HT-29 (cell line): ENCODE measurements around the gene TNK1. TPM values are rescaled to one million over a fixed set of nuclear protein-coding genes. Genes with fewer than 3 reads are reported as not detected.

Experiments used
- DNase-seq: peaks from one replicate; pipeline ENCODE4 v3.0.0-alpha.2; 2015; ENCODE audit warnings: low spot score
- total RNA-seq: library from RNA; depleted of rRNA; stranded (reverse); fragments of >200 nt; shearing (Covaris generic); gene quantifications from 2 replicates; pipeline ENCODE4 v1.2.3, GENCODE V29; 2014

Gene TNK1
- total RNA-seq, 1 experiment from 2014 or later, result 9.4 TPM

GRCh38 chr17:7391307-7391706, 10.4 kb downstream of the TNK1 start:
- DNase-seq, result no peak

- DNase-seq, result no peak
Measured at GRCh38 chr17:7392696-7393612, 12.1 kb downstream of the TNK1 start.

DNA sequence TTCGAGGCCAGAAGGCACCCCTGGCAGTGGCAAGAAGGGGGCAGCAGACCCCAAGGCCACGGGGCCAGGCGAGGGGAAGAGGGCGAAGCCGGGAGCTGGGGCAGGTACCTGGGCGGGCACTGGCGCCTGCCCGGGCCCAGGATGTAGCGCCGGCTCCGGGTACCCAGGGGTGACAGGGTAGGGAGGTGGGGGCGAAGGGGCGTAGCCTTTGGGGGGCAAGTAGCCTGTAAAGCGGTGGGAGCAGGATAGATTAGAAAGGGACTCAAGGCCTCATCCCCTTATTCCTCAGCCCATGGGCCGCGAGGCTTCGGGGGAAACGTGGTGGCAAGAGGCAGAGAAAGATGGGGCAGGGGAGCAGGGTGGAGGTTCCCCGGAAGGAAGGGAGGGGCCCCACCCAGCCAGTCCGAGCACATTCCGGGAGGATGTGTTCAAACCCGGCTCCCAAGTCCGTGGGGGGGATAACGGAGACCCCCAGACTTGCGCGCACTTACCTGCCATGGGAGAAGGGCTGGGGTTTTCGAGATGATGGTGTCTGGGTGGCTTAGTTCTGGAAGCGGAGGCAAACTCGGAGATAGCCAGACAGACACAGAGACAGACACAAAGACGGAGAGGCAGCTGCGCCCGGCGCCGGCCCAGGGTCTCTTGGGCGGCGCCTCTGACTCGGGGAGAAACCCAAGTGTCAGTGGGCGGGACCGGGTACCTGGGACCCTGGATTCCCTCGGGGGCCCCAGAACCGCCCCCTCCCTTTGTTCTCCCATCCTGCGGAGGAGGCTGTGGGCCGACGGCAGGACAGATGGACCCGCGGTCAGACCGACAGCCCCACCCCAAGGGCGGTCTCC, 12.9 kb downstream of the TNK1 start:
- DNase-seq, result peak; percentile 25

- DNase-seq, result peak; percentile 70
Measured at GRCh38 chr17:7394452-7395191, 13.7 kb downstream of the TNK1 start, which contains the start of gene PLSCR3. Gene PLSCR3 (minus strand): TSS chr17:7394525. CDS start chr17:7394110, 415 bp downstream.

DNA sequence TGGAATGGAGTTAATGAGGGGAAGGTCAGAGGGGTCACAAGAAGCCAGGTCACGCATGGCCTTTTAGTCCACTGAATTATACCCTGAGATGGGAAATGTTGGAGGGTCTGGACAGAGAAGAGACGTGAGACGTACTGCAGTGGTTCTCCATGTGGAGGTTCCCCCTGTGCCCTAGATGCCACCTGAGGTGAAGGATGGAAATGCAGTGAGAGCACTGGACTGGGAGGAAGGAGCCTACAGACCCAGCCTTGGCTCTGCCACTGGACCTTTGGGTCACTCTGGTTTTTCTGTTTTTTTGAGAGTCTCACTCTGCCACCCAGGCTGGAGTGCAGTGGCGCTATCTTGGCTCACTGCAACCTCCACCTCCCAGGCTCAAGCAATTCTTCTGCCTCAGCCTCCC, 15.3 kb downstream of the TNK1 start:
- no peak for DNase-seq

- DNase-seq, result no peak
Measured at GRCh38 chr17:7398612-7399011, 17.7 kb downstream of the TNK1 start.

DNA sequence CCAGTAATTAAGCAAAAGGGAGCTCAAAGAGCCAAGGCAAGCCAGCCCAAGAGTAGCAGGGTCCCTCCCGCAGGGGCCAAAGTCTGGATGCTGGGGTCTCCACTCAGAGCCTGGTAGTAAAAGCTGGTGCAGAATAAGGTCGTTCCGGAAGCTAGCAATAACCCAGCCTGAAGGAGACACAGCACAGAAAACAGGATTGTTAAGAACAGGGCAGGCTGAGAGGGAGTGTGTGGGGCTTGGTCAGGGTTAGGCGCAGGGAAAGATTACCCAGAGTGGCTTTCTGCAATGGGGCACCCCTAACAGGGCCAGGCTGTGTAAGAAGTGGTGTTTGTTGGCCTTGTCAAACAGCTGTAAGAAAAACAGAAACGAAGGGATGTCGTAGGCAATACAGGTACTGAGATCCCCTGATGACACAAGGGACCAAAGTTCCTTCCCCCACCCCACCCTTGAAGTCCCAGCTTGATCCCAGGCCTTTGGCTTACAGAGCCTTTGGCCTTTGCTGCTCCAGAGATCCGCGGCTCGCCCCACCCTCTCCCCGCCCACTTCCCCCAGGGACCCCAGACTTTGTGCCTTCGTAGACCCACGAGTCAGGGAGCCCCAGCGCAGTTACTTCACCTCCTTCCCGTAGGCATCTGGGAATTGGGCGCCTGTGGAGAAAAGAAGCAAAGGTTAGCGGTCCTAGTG, 22.3 kb downstream of the TNK1 start:
- peak; percentile 28 for DNase-seq

DNA sequence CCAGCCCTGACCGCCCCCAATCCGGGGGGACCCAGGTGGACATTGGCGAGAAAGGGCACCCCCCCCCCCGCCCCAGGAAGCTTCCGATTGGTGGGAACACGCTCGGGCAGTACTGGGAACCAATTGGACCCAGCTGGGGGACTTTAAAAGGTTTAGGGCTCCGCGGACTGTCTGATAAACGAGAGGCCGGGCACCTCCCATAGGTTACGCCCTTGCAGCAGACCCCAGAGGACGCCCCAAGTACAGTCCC, 22.8 kb downstream of the TNK1 start:
- no peak for DNase-seq

GRCh38 chr17:7403977-7404736, 23.3 kb downstream of the TNK1 start, which contains the start of gene TMEM256:
Gene TMEM256 (minus strand): TSS chr17:7404097. CDS start chr17:7404084, 13 bp downstream.
- DNase-seq, result peak; percentile 95

DNA sequence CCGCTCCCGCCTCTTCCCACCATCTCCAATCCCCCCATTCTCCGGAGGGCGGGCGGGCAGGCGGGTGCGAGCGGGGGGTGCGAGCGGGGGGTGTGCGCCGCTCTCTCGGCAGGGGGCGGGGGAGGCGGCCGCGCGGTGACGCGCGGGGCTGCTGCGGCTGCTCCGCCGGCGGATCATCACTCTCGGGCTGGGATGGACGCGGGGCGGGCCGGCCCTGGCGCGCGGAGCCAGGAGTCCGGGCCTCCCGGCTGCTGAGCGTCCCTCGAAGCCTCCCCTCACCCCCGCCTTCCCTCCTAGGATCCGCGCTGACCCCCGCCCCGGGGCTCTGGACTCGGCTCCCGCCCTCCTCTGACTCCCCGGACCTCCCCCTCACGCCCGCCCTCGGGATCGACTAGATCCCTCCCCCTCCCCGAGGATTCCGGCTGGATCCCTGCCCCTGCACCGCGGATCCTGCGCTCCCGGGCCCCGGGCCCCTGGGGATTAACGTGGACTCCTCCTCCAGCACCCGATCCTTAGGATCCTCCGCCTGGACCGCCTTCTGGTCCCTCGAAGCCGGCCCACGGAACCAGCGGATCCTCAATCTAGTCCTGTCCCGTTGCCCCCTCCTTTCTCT, 24.0 kb downstream of the TNK1 start:
- DNase-seq, result no peak

GRCh38 chr17:7405350-7406234, 24.7 kb downstream of the TNK1 start:
- DNase-seq, result no peak

DNA sequence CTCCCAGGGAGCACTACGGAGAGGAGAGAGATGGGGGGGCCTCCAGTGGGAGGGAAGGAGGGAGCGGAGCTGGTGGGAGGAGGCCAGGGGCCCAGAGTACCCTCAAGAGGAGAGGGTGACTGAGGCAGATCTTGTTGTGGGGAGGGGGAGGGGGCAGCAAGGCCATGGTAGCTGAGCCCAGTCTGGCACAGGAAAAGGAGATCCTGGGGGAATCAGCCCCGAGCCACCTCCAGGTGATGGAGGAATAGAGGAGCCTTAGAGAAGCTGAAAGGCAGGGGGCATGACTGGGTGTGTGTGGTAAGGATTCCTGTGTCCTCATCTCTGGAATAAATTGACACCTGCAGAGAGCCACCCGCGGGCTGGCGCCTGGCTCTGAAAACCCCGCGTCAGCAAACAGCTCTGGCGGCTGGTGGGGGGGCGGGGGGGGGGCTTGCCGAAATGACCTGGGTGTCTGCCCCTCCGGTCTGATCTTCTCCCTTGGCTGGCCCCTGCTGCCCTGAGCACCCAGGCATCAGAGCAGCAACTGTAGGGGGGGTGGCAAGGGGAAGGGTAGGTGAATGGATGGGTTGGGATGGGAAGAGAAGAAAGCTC, 25.4 kb downstream of the TNK1 start:
- no peak for DNase-seq

- no peak for DNase-seq
Measured at GRCh38 chr17:7407082-7407481, 26.2 kb downstream of the TNK1 start.

GRCh38 chr17:7407485-7408251, 26.8 kb downstream of the TNK1 start, which contains the start of gene NLGN2:
Gene NLGN2 (plus strand): TSS chr17:7407845. CDS start chr17:7408256, 411 bp downstream.
- DNase-seq, result no peak

- no peak for DNase-seq
Measured at GRCh38 chr17:7408252-7408727, 27.4 kb downstream of the TNK1 start.

DNA sequence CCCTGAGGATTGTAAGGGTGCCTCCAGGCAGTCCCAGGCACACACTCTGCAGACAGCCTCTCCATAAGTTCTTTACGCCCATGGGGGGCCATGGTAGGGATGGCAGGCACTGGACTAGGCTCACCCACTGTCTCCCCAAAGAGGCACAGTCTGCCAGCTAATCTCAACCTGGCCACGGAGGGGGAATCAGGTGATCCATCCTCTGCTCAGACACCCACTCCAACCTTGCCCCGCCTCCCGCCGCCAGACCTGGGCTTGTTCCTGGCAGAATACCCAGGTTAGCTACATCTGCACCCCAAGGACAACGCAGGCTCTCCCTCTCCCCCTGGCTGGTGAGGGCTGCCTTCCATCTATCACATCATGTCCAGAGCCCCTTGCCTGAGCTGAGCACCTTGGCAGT, 28.0 kb downstream of the TNK1 start:
- DNase-seq, result no peak

- DNase-seq, result no peak
Measured at GRCh38 chr17:7409716-7410115, 28.8 kb downstream of the TNK1 start.
